T-helper 1 cell (primary cell): Measurements from ENCODE around the gene MYEOV.
A peak's percentile ranks its signal among the peaks of the same experiment; 100 is the strongest.

Experiments
- DNase-seq, 5 donors: peaks; one replicate each; pipeline ENCODE4 v3.0.0-alpha.2; 2012 to 2020

The MYEOV gene

GRCh38 chr11:69287968-69288882 is 5.7 kb upstream of the MYEOV start:
- DNase-seq: no peak

GRCh38 chr11:69288883-69289242 is 5.1 kb upstream of the MYEOV start:
- DNase-seq: no peak

GRCh38 chr11:69290806-69291205 is 3.1 kb upstream of the MYEOV start:
- no peak for DNase-seq

- no peak for DNase-seq
Measured at GRCh38 chr11:69291459-69292110, 2.4 kb upstream of the MYEOV start.

- peak in 4 of 5 donors; percentile 30 to 52 (median 36) for DNase-seq
Measured at GRCh38 chr11:69292221-69292648, 1.7 kb upstream of the MYEOV start.

- no peak for DNase-seq
Measured at GRCh38 chr11:69293087-69293486, 868 bp upstream of the MYEOV start.

GRCh38 chr11:69294571-69295078 is 670 bp downstream of the MYEOV start:
- DNase-seq: no peak

GRCh38 chr11:69295079-69295994 is 1.4 kb downstream of the MYEOV start:
- no peak for DNase-seq

- DNase-seq: no peak
Measured at GRCh38 chr11:69295995-69296889, 2.3 kb downstream of the MYEOV start.

GRCh38 chr11:69296890-69297786 is 3.2 kb downstream of the MYEOV start:
- peak; percentile 27 to 90 (median 61) for DNase-seq

- DNase-seq: peak in 4 of 5 donors; percentile 19 to 37 (median 26)
Measured at GRCh38 chr11:69297787-69298266, 3.9 kb downstream of the MYEOV start.

GRCh38 chr11:69298267-69299022 is 4.5 kb downstream of the MYEOV start:
- DNase-seq: peak in 1 of 5 donors; percentile 48

- no peak for DNase-seq
Measured at GRCh38 chr11:69299023-69299461, 5.1 kb downstream of the MYEOV start.

- DNase-seq: no peak
Measured at GRCh38 chr11:69299572-69299971, 5.6 kb downstream of the MYEOV start.

- DNase-seq: no peak
Measured at GRCh38 chr11:69300120-69301060, 6.4 kb downstream of the MYEOV start.

GRCh38 chr11:69301081-69301454 is 7.1 kb downstream of the MYEOV start:
- DNase-seq: no peak

- no peak for DNase-seq
Measured at GRCh38 chr11:69301455-69302401, 7.8 kb downstream of the MYEOV start.
